Memory B cell (primary cell): Measurements from ENCODE around the gene NXPH2.
A peak's percentile ranks its signal among the peaks of the same experiment; 100 is the strongest.

Source experiments
- ATAC-seq: fragments of 150-1000 bp; cut with Tn5 transposase; 2 replicates; pipeline ENCODE4 v1.10.0; 2021; ENCODE audit warnings: low read depth, mild to moderate bottlenecking, moderate library complexity
- DNase-seq, 2 donors: peaks; one replicate each; pipeline ENCODE4 v3.0.0; 2022; ENCODE audit warnings: low spot score in 2 of 2
- H3K27ac Mint-ChIP-seq: one replicate; pipeline ENCODE4 v1.8.0; 2022; ENCODE audit warnings: mild to moderate bottlenecking, moderate library complexity, mixed read lengths
- H3K27me3 Mint-ChIP-seq: one replicate; pipeline ENCODE4 v1.8.0; 2022; ENCODE audit warnings: mixed read lengths
- H3K36me3 Mint-ChIP-seq: one replicate; pipeline ENCODE4 v1.8.0; 2022; ENCODE audit warnings: mild to moderate bottlenecking, mixed read lengths
- H3K4me1 Mint-ChIP-seq: one replicate; pipeline ENCODE4 v1.8.0; 2022; ENCODE audit warnings: mixed read lengths
- H3K4me3 Mint-ChIP-seq: one replicate; pipeline ENCODE4 v1.8.0; 2022; ENCODE audit warnings: mild to moderate bottlenecking, moderate library complexity, mixed read lengths
- H3K9me3 Mint-ChIP-seq: one replicate; pipeline ENCODE4 v1.8.0; 2022; ENCODE audit warnings: mixed read lengths

The NXPH2 gene

DNA sequence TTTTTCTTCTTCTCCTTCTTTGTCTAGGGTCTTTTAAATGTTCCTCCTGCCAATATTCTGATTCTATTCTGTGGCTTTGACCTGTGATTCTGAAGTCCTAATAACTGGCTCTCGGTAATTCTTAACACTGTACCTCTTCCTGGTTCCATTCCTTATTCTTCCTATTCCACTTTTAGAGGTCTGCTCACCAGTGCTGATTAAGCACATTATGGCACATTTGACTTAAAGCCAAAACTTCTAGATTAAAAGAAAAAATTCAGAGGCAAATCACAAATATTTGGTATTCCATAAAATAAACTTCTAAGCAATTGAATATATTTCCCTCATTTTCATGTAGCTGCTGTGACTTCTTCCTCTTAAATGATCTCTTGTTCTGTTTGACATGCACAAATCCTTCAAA lies 47.5 kb downstream of the NXPH2 start:
- H3K27me3 Mint-ChIP-seq: peaks cover 16% of the 10 kb centered on the region
- peaks cover 3% of the 10 kb centered on the region for H3K36me3 Mint-ChIP-seq
- no peak overlapping the region for H3K27ac Mint-ChIP-seq
- DNase-seq (no peak), ATAC-seq (no peak)
- no peaks in the 10 kb centered on the region for H3K4me1 Mint-ChIP-seq
- H3K9me3 Mint-ChIP-seq: peaks cover 21% of the 10 kb centered on the region
- H3K4me3 Mint-ChIP-seq: no peak overlapping the region

DNA sequence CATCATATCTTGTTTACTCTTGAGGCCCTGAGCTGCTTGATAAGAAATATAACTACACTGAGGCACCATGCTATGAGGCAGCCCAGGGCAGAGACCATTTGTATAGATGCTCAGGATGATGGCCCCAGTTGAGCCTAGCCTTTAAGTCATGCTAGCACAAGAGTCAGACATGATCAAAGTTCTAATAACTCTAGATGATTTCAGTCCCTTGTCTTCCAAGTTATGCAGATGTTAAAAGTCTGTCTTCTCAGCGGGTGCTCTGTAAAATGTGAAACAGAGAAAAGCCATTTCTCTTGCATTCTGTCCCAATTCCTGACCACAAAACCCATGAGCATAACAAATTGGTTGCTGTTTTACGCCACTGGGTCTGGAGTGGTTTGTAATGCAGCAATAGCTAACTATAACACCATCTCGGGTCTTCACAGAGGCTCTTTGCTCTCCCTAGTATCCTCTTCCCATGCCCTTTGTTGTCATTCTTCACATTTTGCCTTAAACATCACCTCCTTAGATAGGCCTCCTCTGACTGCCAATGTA lies 49.6 kb downstream of the NXPH2 start:
- no peak overlapping the region for H3K4me3 Mint-ChIP-seq
- H3K36me3 Mint-ChIP-seq: peaks cover 3% of the 10 kb centered on the region
- no peak overlapping the region for H3K27ac Mint-ChIP-seq
- H3K4me1 Mint-ChIP-seq: no peaks in the 10 kb centered on the region
- H3K27me3 Mint-ChIP-seq: peaks cover 16% of the 10 kb centered on the region
- no peak for DNase-seq
- peaks cover 18% of the 10 kb centered on the region for H3K9me3 Mint-ChIP-seq
- ATAC-seq: no peak

- Mint-ChIP-seq H3K27me3 (peaks cover 14% of the 10 kb centered on the region), H3K9me3 (peaks cover 5% of the 10 kb centered on the region), H3K4me1 (no peaks in the 10 kb centered on the region), H3K4me3 (no peak overlapping the region), H3K27ac (no peak overlapping the region), H3K36me3 (no peaks in the 10 kb centered on the region)
- DNase-seq (no peak), ATAC-seq (no peak)
These were observed 52.2 kb downstream of the NXPH2 start for GRCh38 chr2:138727956-138728355.

GRCh38 chr2:138726681-138727080 lies 53.5 kb downstream of the NXPH2 start:
- no peak overlapping the region for H3K27ac Mint-ChIP-seq
- no peak for ATAC-seq
- no peak for DNase-seq
- peaks cover 8% of the 10 kb centered on the region for H3K27me3 Mint-ChIP-seq
- H3K4me3 Mint-ChIP-seq: no peak overlapping the region
- H3K4me1 Mint-ChIP-seq: no peaks in the 10 kb centered on the region
- no peaks in the 10 kb centered on the region for H3K36me3 Mint-ChIP-seq
- peaks cover 5% of the 10 kb centered on the region for H3K9me3 Mint-ChIP-seq

- no peak overlapping the region for H3K27ac Mint-ChIP-seq
- H3K36me3 Mint-ChIP-seq: no peaks in the 10 kb centered on the region
- peaks cover 5% of the 10 kb centered on the region for H3K9me3 Mint-ChIP-seq
- DNase-seq (no peak), ATAC-seq (no peak)
- H3K4me1 Mint-ChIP-seq: no peaks in the 10 kb centered on the region
- H3K27me3 Mint-ChIP-seq: peaks cover 4% of the 10 kb centered on the region
- H3K4me3 Mint-ChIP-seq: no peak overlapping the region
These were observed 55.3 kb downstream of the NXPH2 start for GRCh38 chr2:138724729-138725459.

GRCh38 chr2:138724327-138724726 lies 55.9 kb downstream of the NXPH2 start:
- H3K36me3 Mint-ChIP-seq: no peaks in the 10 kb centered on the region
- peaks cover 2% of the 10 kb centered on the region for H3K9me3 Mint-ChIP-seq
- no peak overlapping the region for H3K27ac Mint-ChIP-seq
- H3K27me3 Mint-ChIP-seq: peaks cover 4% of the 10 kb centered on the region
- H3K4me3 Mint-ChIP-seq: no peak overlapping the region
- no peaks in the 10 kb centered on the region for H3K4me1 Mint-ChIP-seq
- ATAC-seq (no peak), DNase-seq (no peak)

DNA sequence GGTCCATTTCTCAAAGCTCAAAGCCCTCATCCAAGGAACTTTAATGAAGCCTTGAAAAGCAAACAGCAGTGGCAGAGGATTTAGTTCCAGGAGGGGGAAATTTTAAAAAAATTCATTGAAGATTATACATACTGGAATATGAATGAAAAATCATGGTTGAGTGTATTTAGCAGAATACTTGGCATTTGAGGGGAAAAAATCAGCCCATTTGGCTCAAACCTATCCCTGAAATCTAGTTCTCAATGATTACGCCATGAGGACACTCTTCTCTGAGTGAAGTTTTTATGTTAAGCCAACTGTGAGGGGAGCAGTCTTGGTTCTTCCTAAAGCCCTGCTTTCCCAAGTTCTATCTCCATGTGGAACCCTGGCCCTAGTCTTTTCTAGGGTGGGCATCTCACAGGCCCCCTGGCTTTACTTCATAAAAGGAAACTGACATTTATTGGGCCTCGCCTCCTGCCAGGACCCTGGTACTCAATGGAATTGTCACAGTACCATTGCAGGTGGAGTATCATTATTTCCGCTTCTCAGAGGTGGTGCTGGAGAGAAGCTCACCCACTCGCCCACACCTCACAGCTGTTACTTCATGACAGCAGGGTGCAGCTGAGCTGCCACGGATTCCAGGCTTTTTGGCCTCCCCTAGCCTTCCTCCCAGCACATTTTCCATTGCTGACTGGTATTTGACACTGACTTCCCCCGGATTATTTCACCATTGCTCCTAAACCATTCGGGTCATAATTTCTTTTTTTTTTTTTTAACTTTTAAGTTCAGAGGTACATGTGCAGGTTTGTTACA lies 56.8 kb downstream of the NXPH2 start:
- no peak overlapping the region for H3K27ac Mint-ChIP-seq
- H3K4me1 Mint-ChIP-seq: no peaks in the 10 kb centered on the region
- peaks cover 4% of the 10 kb centered on the region for H3K27me3 Mint-ChIP-seq
- DNase-seq: no peak
- no peak for ATAC-seq
- H3K9me3 Mint-ChIP-seq: no peaks in the 10 kb centered on the region
- H3K4me3 Mint-ChIP-seq: no peak overlapping the region
- no peaks in the 10 kb centered on the region for H3K36me3 Mint-ChIP-seq

DNA sequence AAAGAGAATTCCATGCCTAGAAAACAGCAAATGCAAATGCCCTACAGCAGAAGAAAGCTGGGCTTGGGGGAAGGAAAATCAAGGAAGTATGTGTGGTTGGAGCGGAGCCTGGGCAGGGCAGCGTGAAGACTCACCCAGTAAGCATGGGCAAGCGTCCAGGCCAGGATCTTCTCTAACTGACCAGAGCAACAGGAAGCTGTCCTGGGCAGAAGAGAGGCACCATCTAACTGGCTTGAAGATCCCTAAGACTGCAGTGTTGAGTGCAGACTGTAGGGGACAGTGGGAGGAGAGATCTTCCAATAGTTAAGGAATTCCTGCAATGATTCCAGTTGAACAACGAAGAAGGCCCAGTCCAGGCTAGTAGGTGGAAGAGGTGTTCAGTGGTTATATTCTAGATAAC lies 57.9 kb downstream of the NXPH2 start:
- H3K27me3 Mint-ChIP-seq: peaks cover 8% of the 10 kb centered on the region

GRCh38 chr2:138720035-138720838 lies 60.0 kb downstream of the NXPH2 start:
- peaks cover 8% of the 10 kb centered on the region for H3K27me3 Mint-ChIP-seq
- H3K9me3 Mint-ChIP-seq: no peaks in the 10 kb centered on the region
- no peaks in the 10 kb centered on the region for H3K36me3 Mint-ChIP-seq
- no peaks in the 10 kb centered on the region for H3K4me1 Mint-ChIP-seq
- DNase-seq (no peak), ATAC-seq (no peak)
- H3K4me3 Mint-ChIP-seq: no peak overlapping the region
- no peak overlapping the region for H3K27ac Mint-ChIP-seq

More for the DNA sequence above, 57.9 kb downstream of the NXPH2 start:
- Mint-ChIP-seq H3K4me1 (no peaks in the 10 kb centered on the region), H3K36me3 (no peaks in the 10 kb centered on the region), H3K4me3 (no peak overlapping the region), H3K27ac (no peak overlapping the region), H3K9me3 (no peaks in the 10 kb centered on the region)
- DNase-seq: no peak
- no peak for ATAC-seq

GRCh38 chr2:138718405-138718804 lies 61.8 kb downstream of the NXPH2 start:
- no peaks in the 10 kb centered on the region for H3K4me1 Mint-ChIP-seq
- no peak overlapping the region for H3K27ac Mint-ChIP-seq
- ATAC-seq (no peak), DNase-seq (no peak)
- H3K36me3 Mint-ChIP-seq: no peaks in the 10 kb centered on the region
- H3K9me3 Mint-ChIP-seq: no peaks in the 10 kb centered on the region
- no peak overlapping the region for H3K4me3 Mint-ChIP-seq
- peaks cover 5% of the 10 kb centered on the region for H3K27me3 Mint-ChIP-seq

DNA sequence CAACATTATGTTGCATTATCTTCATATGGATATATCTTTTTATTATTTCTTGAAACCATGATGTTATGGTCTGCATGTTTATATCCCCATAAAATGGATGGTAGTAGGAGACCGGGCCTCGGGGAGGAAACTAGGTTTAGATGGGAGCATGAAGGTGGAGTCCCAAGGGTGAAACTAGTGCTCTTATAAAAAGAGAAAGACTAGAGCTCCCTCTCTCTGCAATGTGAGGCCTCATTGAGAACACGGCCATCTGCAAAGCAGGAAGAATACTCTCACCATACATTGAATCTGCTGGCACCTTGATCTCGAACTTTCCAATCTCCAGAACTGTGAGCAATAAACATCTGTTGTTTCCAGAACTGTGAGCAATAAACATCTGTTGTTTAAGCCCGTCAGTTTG lies 64.0 kb downstream of the NXPH2 start:
- Mint-ChIP-seq H3K9me3 (no peaks in the 10 kb centered on the region), H3K4me3 (no peak overlapping the region), H3K27ac (no peak overlapping the region), H3K4me1 (no peaks in the 10 kb centered on the region), H3K36me3 (no peaks in the 10 kb centered on the region), H3K27me3 (peaks cover 8% of the 10 kb centered on the region)
- peak; percentile 35 for ATAC-seq
- DNase-seq: no peak

DNA sequence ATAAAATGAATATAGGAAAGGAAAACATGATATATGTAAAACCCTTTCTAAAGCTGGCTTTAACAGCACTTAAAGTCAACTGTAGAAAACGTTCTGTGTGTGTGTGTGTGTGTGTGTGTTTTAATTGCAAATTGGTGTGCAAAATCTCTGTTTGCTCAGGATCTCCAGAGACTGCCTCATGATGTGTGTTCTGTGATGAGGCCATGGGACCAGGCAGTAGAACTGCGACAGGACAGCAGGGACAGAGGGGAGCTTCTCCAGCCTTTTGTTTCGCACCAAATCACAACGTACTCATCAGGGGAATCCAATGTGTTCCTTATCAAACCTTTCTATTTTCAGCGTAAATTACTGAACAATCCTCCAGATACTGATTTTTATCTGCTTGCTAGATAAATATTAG lies 66.7 kb downstream of the NXPH2 start:
- ATAC-seq (no peak), DNase-seq (no peak)
- Mint-ChIP-seq H3K4me1 (no peaks in the 10 kb centered on the region), H3K4me3 (no peak overlapping the region), H3K27me3 (peaks cover 10% of the 10 kb centered on the region), H3K36me3 (no peaks in the 10 kb centered on the region), H3K9me3 (no peaks in the 10 kb centered on the region), H3K27ac (no peak overlapping the region)

GRCh38 chr2:138713069-138713496 lies 67.1 kb downstream of the NXPH2 start:
- Mint-ChIP-seq H3K36me3 (no peaks in the 10 kb centered on the region), H3K27me3 (peaks cover 10% of the 10 kb centered on the region), H3K27ac (no peak overlapping the region), H3K4me1 (no peaks in the 10 kb centered on the region), H3K4me3 (no peak overlapping the region), H3K9me3 (no peaks in the 10 kb centered on the region)
- ATAC-seq (no peak), DNase-seq (no peak)
